Stimulated activated naive B cell treated with anti-CD40 and anti-IgM and Interleukin-4, amounts not matched to agents 10 μg/mL and 1 μg/mL and 100 μg/mL, for 72 hours (primary cell): ENCODE measurements around the gene UBE2F.
"Not testable (repeated sequence)": the region's sequence is repeated elsewhere in the genome, so short reads cannot be mapped to it uniquely, and the experiment has no call there.

Source experiments
- ATAC-seq, 2 donors: fragments of 150-1000 bp; cut with Tn5 transposase; replicated peaks; 2 replicates each; pipeline ENCODE4 v1.10.0; 2021; ENCODE audit warnings: moderate library complexity in 1 of 2
- DNase-seq: peaks from one replicate; pipeline ENCODE4 v3.0.0; 2021
- H3K27ac Mint-ChIP-seq: one replicate; pipeline ENCODE4 v1.8.0; 2022; ENCODE audit warnings: mild to moderate bottlenecking, mixed read lengths
- H3K27me3 Mint-ChIP-seq, 2 donors: one replicate each; pipeline ENCODE4 v1.8.0; 2022; ENCODE audit warnings: mixed read lengths in 2 of 2
- H3K36me3 Mint-ChIP-seq, 2 donors: one replicate each; pipeline ENCODE4 v1.8.0; 2022; ENCODE audit warnings: mixed read lengths in 2 of 2, mild to moderate bottlenecking in 1 of 2
- H3K4me1 Mint-ChIP-seq, 2 donors: one replicate each; pipeline ENCODE4 v1.8.0; 2022; ENCODE audit warnings: mixed read lengths in 2 of 2, mild to moderate bottlenecking in 1 of 2
- H3K4me3 Mint-ChIP-seq, 2 donors: one replicate each; pipeline ENCODE4 v1.8.0; 2022; ENCODE audit warnings: mild to moderate bottlenecking in 2 of 2, mixed read lengths in 2 of 2, moderate library complexity in 1 of 2
- H3K9me3 Mint-ChIP-seq, 2 donors: one replicate each; pipeline ENCODE4 v1.8.0; 2022; ENCODE audit warnings: mixed read lengths in 2 of 2, mild to moderate bottlenecking in 1 of 2

Gene UBE2F

GRCh38 chr2:237961637-237962036 lies 5.2 kb upstream of the UBE2F start:
- Mint-ChIP-seq H3K27ac (no peak overlapping the region), H3K4me3 (no peak overlapping the region), H3K9me3 (peaks cover 11 to 12% of the 10 kb centered on the region in 2 donors), H3K36me3 (peaks cover 3% of the 10 kb centered on the region in 2 donors), H3K4me1 (peaks cover 2 to 10% of the 10 kb centered on the region in 2 donors), H3K27me3 (peaks cover 14 to 20% of the 10 kb centered on the region in 2 donors)
- ATAC-seq (no peak), DNase-seq (no peak)

GRCh38 chr2:237962432-237963084 lies 4.3 kb upstream of the UBE2F start:
- Mint-ChIP-seq H3K36me3 (peaks cover 3 to 4% of the 10 kb centered on the region in 2 donors), H3K4me1 (peaks cover 4 to 7% of the 10 kb centered on the region in 2 donors), H3K27me3 (peaks cover 7 to 11% of the 10 kb centered on the region in 2 donors), H3K4me3 (no peak overlapping the region), H3K9me3 (peaks cover 11 to 12% of the 10 kb centered on the region in 2 donors), H3K27ac (no peak overlapping the region)
- DNase-seq (no peak), ATAC-seq (no peak)

GRCh38 chr2:237963490-237963991 lies 3.3 kb upstream of the UBE2F start:
- not testable (repeated sequence) for ATAC-seq, H3K27ac Mint-ChIP-seq, DNase-seq, H3K4me3 Mint-ChIP-seq, H3K27me3 Mint-ChIP-seq
- H3K36me3 Mint-ChIP-seq = peaks cover 7 to 10% of the 10 kb centered on the region in 2 donors
- H3K4me1 Mint-ChIP-seq = peaks cover 13 to 17% of the 10 kb centered on the region in 2 donors
- peaks cover 11 to 12% of the 10 kb centered on the region in 2 donors for H3K9me3 Mint-ChIP-seq

GRCh38 chr2:237964194-237964577 lies 2.6 kb upstream of the UBE2F start:
- Mint-ChIP-seq H3K9me3 (peaks cover 11 to 12% of the 10 kb centered on the region in 2 donors), H3K27ac (no peak overlapping the region), H3K4me1 (peaks cover 15 to 24% of the 10 kb centered on the region in 2 donors), H3K4me3 (no peak overlapping the region), H3K27me3 (peaks cover 1 to 3% of the 10 kb centered on the region in 2 donors), H3K36me3 (peaks cover 9 to 11% of the 10 kb centered on the region in 2 donors)
- ATAC-seq = no peak
- no peak for DNase-seq

GRCh38 chr2:237964578-237965404 lies 2.0 kb upstream of the UBE2F start:
- H3K36me3 Mint-ChIP-seq = peaks cover 14% of the 10 kb centered on the region in 2 donors
- ATAC-seq = no peak
- peaks cover 20 to 30% of the 10 kb centered on the region in 2 donors for H3K4me1 Mint-ChIP-seq
- peaks cover 11 to 12% of the 10 kb centered on the region in 2 donors for H3K9me3 Mint-ChIP-seq
- no peak for DNase-seq
- no peaks in the 10 kb centered on the region for H3K27me3 Mint-ChIP-seq
- no peak overlapping the region for H3K4me3 Mint-ChIP-seq
- H3K27ac Mint-ChIP-seq = peak overlapping the region; percentile 75

GRCh38 chr2:237965844-237966243 lies 970 bp upstream of the UBE2F start:
- peaks cover 11 to 12% of the 10 kb centered on the region in 2 donors for H3K9me3 Mint-ChIP-seq
- not testable (repeated sequence) for DNase-seq, ATAC-seq, H3K27me3 Mint-ChIP-seq
- H3K36me3 Mint-ChIP-seq = peaks cover 16 to 21% of the 10 kb centered on the region in 2 donors
- peak overlapping the region; percentile 85 to 87 for H3K4me3 Mint-ChIP-seq
- peaks cover 22 to 36% of the 10 kb centered on the region in 2 donors for H3K4me1 Mint-ChIP-seq
- peak overlapping the region; percentile 42 for H3K27ac Mint-ChIP-seq

- peaks cover 16 to 21% of the 10 kb centered on the region in 2 donors for H3K36me3 Mint-ChIP-seq
- peaks cover 23 to 36% of the 10 kb centered on the region in 2 donors for H3K4me1 Mint-ChIP-seq
- peak overlapping the region; percentile 42 for H3K27ac Mint-ChIP-seq
- H3K9me3 Mint-ChIP-seq = peaks cover 11% of the 10 kb centered on the region in 2 donors
- peak; percentile 24 to 27 for ATAC-seq
- DNase-seq = no peak
- no peaks in the 10 kb centered on the region for H3K27me3 Mint-ChIP-seq
- H3K4me3 Mint-ChIP-seq = peak overlapping the region; percentile 85 to 87
Measured at GRCh38 chr2:237966250-237966564, 607 bp upstream of the UBE2F start.

GRCh38 chr2:237967463-237967951 lies 693 bp downstream of the UBE2F start:
- no peak for DNase-seq
- Mint-ChIP-seq H3K9me3 (peaks cover 4 to 9% of the 10 kb centered on the region in 2 donors), H3K4me1 (peaks cover 26 to 43% of the 10 kb centered on the region in 2 donors), H3K4me3 (peak overlapping the region; percentile 87 to 92), H3K27me3 (no peaks in the 10 kb centered on the region), H3K36me3 (peaks cover 16 to 20% of the 10 kb centered on the region in 2 donors), H3K27ac (peak overlapping the region; percentile 72)
- ATAC-seq = no peak

GRCh38 chr2:237968048-237968862 lies 1.4 kb downstream of the UBE2F start:
- H3K9me3 Mint-ChIP-seq = peaks cover 0 to 3% of the 10 kb centered on the region in 2 donors

GRCh38 chr2:237971661-237972060 lies 4.8 kb downstream of the UBE2F start:
- Mint-ChIP-seq H3K27ac (no peak overlapping the region), H3K36me3 (peaks cover 24 to 33% of the 10 kb centered on the region in 2 donors), H3K9me3 (no peaks in the 10 kb centered on the region), H3K4me1 (peaks cover 26 to 48% of the 10 kb centered on the region in 2 donors), H3K27me3 (no peaks in the 10 kb centered on the region), H3K4me3 (no peak overlapping the region)
- DNase-seq (no peak), ATAC-seq (no peak)

More at GRCh38 chr2:237968048-237968862, 1.4 kb downstream of the UBE2F start:
- Mint-ChIP-seq H3K4me1 (peaks cover 28 to 48% of the 10 kb centered on the region in 2 donors), H3K27me3 (no peaks in the 10 kb centered on the region), H3K4me3 (peak overlapping the region; percentile 87 to 92), H3K36me3 (peaks cover 19 to 22% of the 10 kb centered on the region in 2 donors), H3K27ac (peak overlapping the region; percentile 72)
- DNase-seq (peak; percentile 60), ATAC-seq (peak; percentile 73)

- DNase-seq (no peak), ATAC-seq (no peak)
- H3K27ac Mint-ChIP-seq = no peak overlapping the region
- peaks cover 27 to 53% of the 10 kb centered on the region in 2 donors for H3K4me1 Mint-ChIP-seq
- no peaks in the 10 kb centered on the region for H3K9me3 Mint-ChIP-seq
- H3K27me3 Mint-ChIP-seq = no peaks in the 10 kb centered on the region
- no peak overlapping the region for H3K4me3 Mint-ChIP-seq
- H3K36me3 Mint-ChIP-seq = peaks cover 29 to 39% of the 10 kb centered on the region in 2 donors
Measured at GRCh38 chr2:237972211-237972610, 5.4 kb downstream of the UBE2F start.

- Mint-ChIP-seq H3K4me3 (no peak overlapping the region), H3K36me3 (peaks cover 30 to 43% of the 10 kb centered on the region in 2 donors), H3K9me3 (no peaks in the 10 kb centered on the region), H3K4me1 (peaks cover 28 to 55% of the 10 kb centered on the region in 2 donors), H3K27me3 (no peaks in the 10 kb centered on the region), H3K27ac (no peak overlapping the region)
- ATAC-seq = no peak
- DNase-seq = no peak
Measured at GRCh38 chr2:237972936-237973335, 6.1 kb downstream of the UBE2F start.

- peak overlapping the region in 1 of 2 donors; percentile 2 for H3K4me3 Mint-ChIP-seq
- H3K27me3 Mint-ChIP-seq = no peaks in the 10 kb centered on the region
- DNase-seq = no peak
- no peak overlapping the region for H3K27ac Mint-ChIP-seq
- peak; percentile 72 to 80 for ATAC-seq
- peaks cover 27 to 58% of the 10 kb centered on the region in 2 donors for H3K4me1 Mint-ChIP-seq
- peaks cover 35 to 56% of the 10 kb centered on the region in 2 donors for H3K36me3 Mint-ChIP-seq
- H3K9me3 Mint-ChIP-seq = no peaks in the 10 kb centered on the region
Measured at GRCh38 chr2:237977380-237977779, 10.6 kb downstream of the UBE2F start.
